AG09309 (cell line): ENCODE measurements around the gene LINC00237.

Source experiments
- DNase-seq: peaks from one replicate; pipeline ENCODE4 v3.0.0-alpha.2; 2010; ENCODE audit warnings: low read depth
- H3K4me3 ChIP-seq: 2 replicates; pipeline ENCODE4 v1.5.1; 2011; ENCODE audit warnings: mild to moderate bottlenecking, low read depth, low read length, moderate library complexity; ENCODE audit not compliant: control insufficient read depth
- TF ChIP-seq, protein P1 (sequence below): IDR thresholded peaks from 2 replicates; pipeline ENCODE4 v1.5.1; 2011; ENCODE audit warnings: mild to moderate bottlenecking, low read depth, low read length, inconsistent platforms; ENCODE audit not compliant: insufficient read depth, control insufficient read depth; ENCODE audit errors: missing control alignments

Gene LINC00237

GRCh38 chr20:21136015-21136732 is 30.0 kb upstream of the LINC00237 start:
- no peak for DNase-seq
- TF ChIP-seq, protein P1, sequence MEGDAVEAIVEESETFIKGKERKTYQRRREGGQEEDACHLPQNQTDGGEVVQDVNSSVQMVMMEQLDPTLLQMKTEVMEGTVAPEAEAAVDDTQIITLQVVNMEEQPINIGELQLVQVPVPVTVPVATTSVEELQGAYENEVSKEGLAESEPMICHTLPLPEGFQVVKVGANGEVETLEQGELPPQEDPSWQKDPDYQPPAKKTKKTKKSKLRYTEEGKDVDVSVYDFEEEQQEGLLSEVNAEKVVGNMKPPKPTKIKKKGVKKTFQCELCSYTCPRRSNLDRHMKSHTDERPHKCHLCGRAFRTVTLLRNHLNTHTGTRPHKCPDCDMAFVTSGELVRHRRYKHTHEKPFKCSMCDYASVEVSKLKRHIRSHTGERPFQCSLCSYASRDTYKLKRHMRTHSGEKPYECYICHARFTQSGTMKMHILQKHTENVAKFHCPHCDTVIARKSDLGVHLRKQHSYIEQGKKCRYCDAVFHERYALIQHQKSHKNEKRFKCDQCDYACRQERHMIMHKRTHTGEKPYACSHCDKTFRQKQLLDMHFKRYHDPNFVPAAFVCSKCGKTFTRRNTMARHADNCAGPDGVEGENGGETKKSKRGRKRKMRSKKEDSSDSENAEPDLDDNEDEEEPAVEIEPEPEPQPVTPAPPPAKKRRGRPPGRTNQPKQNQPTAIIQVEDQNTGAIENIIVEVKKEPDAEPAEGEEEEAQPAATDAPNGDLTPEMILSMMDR = no peak
- no peak overlapping the region for H3K4me3 ChIP-seq

- TF ChIP-seq, protein P1 = no peak
- DNase-seq = no peak
- no peak overlapping the region for H3K4me3 ChIP-seq
Measured at GRCh38 chr20:21134883-21135493, 28.8 kb upstream of the LINC00237 start.

DNA sequence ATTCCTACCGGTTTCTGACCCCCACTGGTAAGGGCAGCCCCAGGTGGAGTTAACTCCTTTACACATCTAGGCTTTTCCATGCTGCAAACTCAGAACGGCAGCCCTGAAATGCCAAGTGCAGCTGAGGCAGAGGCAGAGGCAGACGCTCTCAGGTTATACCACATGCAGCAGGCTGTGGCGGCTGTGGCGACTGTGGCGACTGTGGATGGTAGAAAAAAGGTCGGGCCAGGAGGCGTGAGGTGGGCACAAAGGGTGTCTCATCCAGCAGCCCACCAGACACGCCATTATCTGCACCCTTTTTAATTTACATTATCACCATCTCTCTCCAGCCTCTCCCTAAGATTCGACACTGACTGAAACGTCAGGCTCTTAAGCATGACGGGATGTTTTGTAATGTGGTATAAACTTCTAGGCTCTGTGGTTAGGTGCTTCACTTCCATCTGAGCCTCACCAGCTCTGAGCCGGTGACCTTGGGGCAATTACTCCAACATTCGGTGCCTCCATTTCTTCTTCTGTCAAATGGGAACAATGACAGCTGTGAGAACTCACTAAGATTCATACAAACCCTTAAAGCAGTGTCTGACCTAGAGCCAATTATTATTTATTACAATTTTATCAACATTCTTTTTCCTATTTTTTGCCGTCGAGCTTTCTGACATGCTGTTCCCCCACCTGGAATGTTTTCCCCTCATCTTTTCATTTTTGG is 27.9 kb upstream of the LINC00237 start:
- no peak overlapping the region for H3K4me3 ChIP-seq
- TF ChIP-seq, protein P1 = no peak
- no peak for DNase-seq

DNA sequence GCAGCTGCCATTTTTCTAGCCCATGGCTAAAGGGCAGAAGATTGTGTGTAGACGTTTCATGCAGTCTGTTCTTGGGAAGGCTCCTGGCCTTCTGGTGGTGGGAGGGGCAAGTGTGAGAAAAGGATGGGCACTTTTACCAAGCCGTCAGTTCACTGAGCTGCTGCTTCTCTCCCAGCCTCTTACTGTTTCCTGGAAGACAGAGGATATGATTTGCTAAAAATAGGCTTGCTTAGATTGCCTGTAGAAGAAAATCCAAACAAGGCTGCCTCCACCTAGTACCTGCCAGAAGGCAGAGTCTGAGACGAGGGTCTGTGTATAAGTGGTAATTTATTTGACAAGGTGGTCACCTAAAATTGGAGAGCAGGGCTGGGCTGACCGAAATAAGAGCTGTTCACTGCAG is 27.2 kb upstream of the LINC00237 start:
- TF ChIP-seq, protein P1 = no peak
- no peak for DNase-seq
- no peak overlapping the region for H3K4me3 ChIP-seq

DNA sequence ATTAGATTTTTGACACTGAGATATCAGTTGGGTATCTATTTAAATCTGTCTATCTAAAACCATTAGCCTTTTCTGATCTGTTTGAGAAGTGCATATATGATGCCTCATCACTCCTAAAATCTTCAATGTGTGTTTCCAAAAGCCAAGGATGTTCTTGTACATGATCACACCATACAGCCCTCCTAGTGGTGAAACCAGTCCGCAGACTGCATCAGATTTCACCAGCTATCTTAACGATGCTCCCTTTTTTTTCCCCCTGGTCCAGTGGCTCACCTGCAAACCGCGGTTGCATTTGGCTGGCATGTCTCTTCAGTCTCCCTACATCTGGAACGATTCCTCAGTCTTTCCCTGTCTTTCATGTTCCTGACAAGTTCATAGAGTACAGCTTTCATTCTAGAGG is 23.7 kb upstream of the LINC00237 start:
- H3K4me3 ChIP-seq = no peak overlapping the region
- TF ChIP-seq, protein P1 = no peak
- DNase-seq = no peak

GRCh38 chr20:21127201-21127981 is 21.2 kb upstream of the LINC00237 start:
- 0 out of 2 replicates have a peak overlapping the region, but pooled peaks have one; percentile 95 for H3K4me3 ChIP-seq
- TF ChIP-seq, protein P1 = no peak
- DNase-seq = no peak
